HepG2 (cell line): ENCODE measurements around the gene AZU1. TPM values are rescaled to one million over a fixed set of nuclear protein-coding genes. Genes with fewer than 3 reads are reported as not detected.

ENCODE experiments used
- ATAC-seq: fragments of 200-7000 bp; cut with Tn5 transposase; 3 replicates; pipeline ENCODE4 v1.9.1; 2020; ENCODE audit warnings: mild to moderate bottlenecking, moderate library complexity
- BruUV-seq: library from RNA; stranded (reverse); fragments of 400-500 nt; replicated peaks from 2 replicates; lab custom pipeline; 2021; lab: Mats Ljungman, UMichigan
- CTCF ChIA-PET: fragments of 300-600 bp; formaldehyde crosslinking; extraction: SDS; loops from one replicate; lab custom pipeline; 2021; ENCODE audit warnings: low total read pairs, inconsistent platforms, low intra/inter-chr PET ratio; lab: Yijun Ruan, JAX
- POLR2A ChIA-PET: fragments of 350-600 bp; sonication (Branson Sonifier 250); formaldehyde crosslinking; loops from one replicate; lab custom pipeline; 2020; ENCODE audit warnings: antibody characterized with exemption, inconsistent platforms; lab: Yijun Ruan, JAX
- DNase-seq: peaks from one replicate; pipeline ENCODE4 v3.0.0-alpha.2; 2015; ENCODE audit warnings: low spot score
- FAIRE-seq: peaks from 3 replicates; lab custom pipeline; 2011; peaks lifted over from hg19 to GRCh38; lab: Jason Lieb, UNC
- H2AFZ ChIP-seq: one replicate; pipeline ENCODE4 v1.6.1; 2011; ENCODE audit warnings: low read length, inconsistent platforms
- H3K27ac ChIP-seq: fragments of 300-600 bp; 3 replicates; pipeline ENCODE4 v1.8.0; 2011; ENCODE audit warnings: mixed run types, mild to moderate bottlenecking, mixed read lengths, low read length, inconsistent platforms; ENCODE audit not compliant: insufficient read depth; ENCODE audit errors: extremely low read length
- H3K27me3 ChIP-seq, 2 experiments: fragments of 200-600 bp in 1 of 2; 2 replicates in 1 of 2; 3 replicates in 1 of 2; pipeline versions ENCODE4 v1.6.0 to v1.8.0; 2011; ENCODE audit warnings: low read length in 2 of 2, mild to moderate bottlenecking in 2 of 2, moderate library complexity in 2 of 2, inconsistent platforms in 1 of 2; ENCODE audit not compliant: insufficient read depth in 2 of 2, control insufficient read depth in 1 of 2
- H3K36me3 ChIP-seq, 2 experiments: fragments of 200-600 bp in 1 of 2; replicated peaks in 1 of 2; 2 replicates in 1 of 2; 3 replicates in 1 of 2; pipeline versions ENCODE4 v1.5.1 to v1.8.0; 2011; ENCODE audit warnings: low read length in 2 of 2, inconsistent platforms in 1 of 2; ENCODE audit not compliant: insufficient read depth in 2 of 2, control insufficient read depth in 1 of 2
- H3K4me1 ChIP-seq: 2 replicates; pipeline ENCODE4 v1.5.1; 2012; ENCODE audit warnings: low read length, inconsistent platforms; ENCODE audit not compliant: insufficient read depth
- H3K4me2 ChIP-seq: 2 replicates; pipeline ENCODE4 v1.6.0; 2011; ENCODE audit warnings: low read depth, low read length, inconsistent platforms
- H3K4me3 ChIP-seq, 3 experiments: fragments of 200-600 bp in 1 of 3; sonication (generic), shearing (Covaris generic) in 1 of 3; replicated peaks in 1 of 3; 2 replicates each; pipeline ENCODE4 v1.5.1; 2011 to 2016; ENCODE audit warnings: low read length in 3 of 3, inconsistent platforms in 2 of 3, low read depth in 2 of 3, mild to moderate bottlenecking in 2 of 3, control low read depth in 1 of 3, mixed read lengths in 1 of 3; ENCODE audit not compliant: insufficient read depth in 1 of 3
- H3K79me2 ChIP-seq: one replicate; pipeline ENCODE4 v1.6.1; 2011; ENCODE audit warnings: low read length, inconsistent platforms; ENCODE audit not compliant: insufficient read depth
- H3K9ac ChIP-seq: 2 replicates; pipeline ENCODE4 v1.6.0; 2011; ENCODE audit warnings: mild to moderate bottlenecking, low read depth, low read length, inconsistent platforms; ENCODE audit not compliant: insufficient read depth
- H3K9me3 ChIP-seq: 2 replicates; pipeline ENCODE4 v1.5.1; 2012; ENCODE audit warnings: mild to moderate bottlenecking, low read length
- H4K20me1 ChIP-seq: 2 replicates; pipeline ENCODE4 v1.6.0; 2011; ENCODE audit warnings: inconsistent platforms, mild to moderate bottlenecking, low read length, moderate library complexity; ENCODE audit not compliant: insufficient read depth
- ADNP ChIP-seq: sonication (generic); formaldehyde crosslinking; IDR thresholded peaks from 2 replicates; pipeline ENCODE4 v1.4.0; 2020; ENCODE audit warnings: missing genetic modification reagents
- AGO2 ChIP-seq: fragments of 200-400 bp; formaldehyde crosslinking; optimal IDR thresholded peaks from 2 replicates; pipeline ENCODE3; 2017; ENCODE audit warnings: mild to moderate bottlenecking, low read depth, low read length, moderate library complexity
- ARNT2 ChIP-seq: sonication (generic); formaldehyde crosslinking; IDR thresholded peaks from 2 replicates; pipeline ENCODE4 v1.8.0; 2022; ENCODE audit warnings: mild to moderate bottlenecking, low read depth, missing genetic modification reagents, moderate library complexity
- CCDC6 ChIP-seq: sonication (generic); formaldehyde crosslinking; IDR thresholded peaks from 2 replicates; pipeline ENCODE4 v1.8.1; 2022; ENCODE audit warnings: mild to moderate bottlenecking, missing genetic modification reagents, moderate library complexity
- GABPB1 ChIP-seq: IDR thresholded peaks from 2 replicates; pipeline ENCODE4 v1.6.1; 2016; ENCODE audit warnings: mild to moderate bottlenecking, missing genetic modification reagents, moderate library complexity, missing compliant biosample characterization
- MED13 ChIP-seq: sonication (generic); formaldehyde crosslinking; IDR thresholded peaks from 2 replicates; pipeline ENCODE4 v1.5.0; 2020; ENCODE audit warnings: missing genetic modification reagents
- NCOA1 ChIP-seq: sonication (generic); formaldehyde crosslinking; IDR thresholded peaks from 2 replicates; pipeline ENCODE4 v1.9.0; 2021; ENCODE audit warnings: missing genetic modification reagents
- NFE2 ChIP-seq: sonication (generic); formaldehyde crosslinking; IDR thresholded peaks from 2 replicates; pipeline ENCODE4 v1.4.0; 2020; ENCODE audit warnings: missing genetic modification reagents
- NR2F2 ChIP-seq: IDR thresholded peaks from 2 replicates; pipeline ENCODE4 v1.6.1; 2012; ENCODE audit warnings: low read depth, inconsistent platforms, borderline replicate concordance
- PCBP1 ChIP-seq: fragments of 200-400 bp; formaldehyde crosslinking; IDR thresholded peaks from 2 replicates; pipeline ENCODE4 v1.6.1; 2017; ENCODE audit warnings: mild to moderate bottlenecking, low read depth, low read length, borderline replicate concordance
- PHF8 ChIP-seq: sonication (generic); formaldehyde crosslinking; IDR thresholded peaks from 2 replicates; pipeline ENCODE4 v1.5.0; 2020; ENCODE audit warnings: missing genetic modification reagents
- POLR2A ChIP-seq, 2 experiments: IDR thresholded peaks; 2 replicates each; pipeline ENCODE4 v1.6.1; 2011; ENCODE audit warnings: low read depth in 2 of 2, low read length in 2 of 2, mild to moderate bottlenecking in 1 of 2, moderate library complexity in 1 of 2; ENCODE audit not compliant: insufficient read depth in 1 of 2
- SETDB1 ChIP-seq: sonication (generic); formaldehyde crosslinking; IDR thresholded peaks from 2 replicates; pipeline ENCODE4 v1.5.1; 2020; ENCODE audit warnings: missing genetic modification reagents, mild to moderate bottlenecking, borderline replicate concordance
- ZBTB38 ChIP-seq: sonication (generic); formaldehyde crosslinking; IDR thresholded peaks from 2 replicates; pipeline ENCODE4 v1.5.1; 2020; ENCODE audit warnings: mild to moderate bottlenecking, missing genetic modification reagents
- ZFP1 ChIP-seq: IDR thresholded peaks from 2 replicates; pipeline ENCODE4 v1.6.1; 2016
- ZFX ChIP-seq: sonication (generic); formaldehyde crosslinking; IDR thresholded peaks from 2 replicates; pipeline ENCODE4 v1.4.0; 2020; ENCODE audit warnings: mild to moderate bottlenecking, low read depth, missing genetic modification reagents, moderate library complexity
- ZNF530 ChIP-seq: sonication (generic); formaldehyde crosslinking; IDR thresholded peaks from 2 replicates; pipeline ENCODE4 v1.5.0; 2020; ENCODE audit warnings: low read depth, mild to moderate bottlenecking, missing genetic modification reagents
- ZNF777 ChIP-seq: sonication (generic); formaldehyde crosslinking; IDR thresholded peaks from 2 replicates; pipeline ENCODE4 v1.4.0; 2020; ENCODE audit warnings: missing genetic modification reagents
- WGBS: methylation state at CpG from one replicate; pipeline ENCODE4 v1.1.6; 2017; ENCODE audit warnings: low lambda C conversion rate; 5-methylcytosine and 5-hydroxymethylcytosine counted together
- in situ Hi-C: cut with HindIII; loops from 2 replicates; pipeline ENCODE4 v1.10.0; 2017; ENCODE audit warnings: low pct_unique_long_range_greater_than_20kb; ENCODE audit not compliant: extremely low pct_ligation_motif_present
- intact Hi-C: fragments of 100-400 bp; cut with micrococcal nuclease; formaldehyde crosslinking; loops from one replicate; pipeline ENCODE4 v1.10.0; 2022; ENCODE audit not compliant: unreplicated experiment
- polyA plus RNA-seq, 8 experiments: library from polyadenylated mRNA; depleted of rRNA in 3 of 8; stranded (reverse) in 7 of 8; unstranded in 1 of 8; fragments of >200 nt; fragmentation: Illumina TruSeq in 4 of 8; extraction: Trizol in 4 of 8; gene quantifications; 2 replicates each; pipeline versions ENCODE4 v1.2.1 to v1.2.3, GENCODE V29; 2011 to 2016; ENCODE audit warnings: low read depth in 4 of 8, missing spikeins in 1 of 8, mixed read lengths in 1 of 8; ENCODE audit not compliant: insufficient read depth in 1 of 8
- total RNA-seq, 5 experiments: library from RNA; depleted of rRNA; stranded (reverse); fragments of >200 nt; fragmentation: Illumina TruSeq; extraction: Trizol; gene quantifications; 2 replicates each; pipeline ENCODE4 v1.2.3, GENCODE V29; 2016; ENCODE audit warnings: low read depth in 1 of 5
- TF ChIP-seq, protein P1 (sequence below): sonication (generic); formaldehyde crosslinking; IDR thresholded peaks from 2 replicates; pipeline ENCODE4 v1.5.0; 2020; ENCODE audit warnings: mild to moderate bottlenecking, low read depth, missing genetic modification reagents, borderline replicate concordance

The AZU1 gene
- total and polyA plus RNA-seq, 2 of the 13 experiments (the other 11 are each of a cell fraction or from before 2014, with no cell fraction given): not detected

- intact Hi-C loops: no loop called here
- ChIA-PET CTCF (no interaction called here), POLR2A (interaction anchor here (2.0 kb wide), 1 partner anchor 55 kb away, joined by 4 read pairs; no protein-coding TSS in a partner anchor)
- Histone ChIP-seq H3K27me3 (no peaks in the 10 kb centered on the region; a peak in 1 of 5 replicates), H3K4me1 (peaks cover 69% of the 10 kb centered on the region), H3K27ac (peak overlapping the region; percentile 37), H3K9me3 (no peaks in the 10 kb centered on the region), H3K79me2 (peaks cover 22% of the 10 kb centered on the region), H3K4me2 (peak overlapping the region; percentile 77), H2AFZ (no peak overlapping the region), H4K20me1 (peaks cover 20% of the 10 kb centered on the region), H3K4me3 (peak overlapping the region in 1 of 3 experiments; percentile 85; a peak in 1 of 6 replicates), H3K36me3 (peaks cover under 1 to 2% of the 10 kb centered on the region in 2 experiments; a peak in 3 of 5 replicates), H3K9ac (peak overlapping the region; percentile 7; the same call in 1 of the 2 replicates)
- BruUV-seq: no TSS peak
- WGBS: 64% methylated on average over 14 of the region's 28 CpGs
- FAIRE-seq: no peak
- in situ Hi-C loops: no loop called here
- DNase-seq: no peak
- TF ChIP-seq ZBTB38 (CRISPR knock-in tag) (peak; percentile 28; the same call in 1 of the 2 replicates), ZFP1 (CRISPR knock-in tag) (no peak), ZFX (CRISPR knock-in tag) (0 out of 2 replicates have a peak, but pooled peaks have one; percentile 29), AGO2 (no peak)
- ATAC-seq: no peak
Observed at GRCh38 chr19:795073-795611, 32.5 kb upstream of the AZU1 start.

DNA sequence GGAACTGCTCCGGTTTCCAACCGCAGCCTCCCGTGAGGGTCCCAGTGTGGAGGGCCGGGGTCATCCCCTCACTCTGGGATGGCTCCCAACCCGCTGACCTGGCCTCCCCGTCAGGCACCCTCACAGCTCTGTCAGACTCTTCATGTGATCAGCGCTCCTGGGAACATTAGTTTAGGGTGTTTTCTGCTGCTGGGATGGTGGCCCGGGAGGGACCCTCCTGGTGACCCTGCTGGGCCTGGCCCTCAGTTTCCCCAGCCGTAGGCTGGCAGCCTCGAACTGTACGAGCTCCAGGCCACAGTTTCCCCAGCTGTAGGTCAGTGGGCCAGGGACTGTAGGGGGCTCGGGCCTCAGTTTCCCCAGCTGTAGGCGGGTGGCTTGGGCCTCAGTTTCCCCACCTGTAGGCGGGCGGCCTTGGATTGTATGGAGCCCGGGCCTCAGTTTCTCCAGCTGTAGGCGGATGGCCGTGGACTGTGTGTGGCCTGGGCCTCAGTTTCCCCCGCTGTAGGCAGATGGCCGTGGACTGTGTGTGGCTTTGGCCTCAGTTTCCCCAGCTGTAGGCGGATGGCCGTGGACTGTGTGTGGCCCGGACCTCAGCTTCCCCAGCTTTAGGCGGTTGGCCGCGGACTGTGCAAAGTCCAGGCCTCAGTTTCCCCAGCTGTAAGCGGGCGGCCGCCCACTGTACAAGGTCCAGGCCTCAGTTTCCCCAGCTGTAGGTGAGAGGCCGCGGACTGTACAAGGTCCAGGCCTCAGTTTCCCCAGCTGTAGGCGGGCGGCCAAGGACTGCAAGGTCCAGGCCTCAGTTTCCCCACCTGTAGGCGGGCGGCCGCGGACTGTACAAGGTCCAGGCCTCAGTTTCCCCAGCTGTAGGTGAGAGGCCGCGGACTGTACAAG lies 31.7 kb upstream of the AZU1 start:
- FAIRE-seq: no peak
- H3K36me3 ChIP-seq: peaks cover 7 to 9% of the 10 kb centered on the region in 2 experiments; a peak in 4 of 5 replicates
- peak overlapping the region; percentile 87 for H3K27ac ChIP-seq
- no TSS peak for BruUV-seq
- H2AFZ ChIP-seq: no peak overlapping the region
- no peaks in the 10 kb centered on the region; a peak in 1 of 5 replicates for H3K27me3 ChIP-seq
- peaks cover 69% of the 10 kb centered on the region for H3K4me1 ChIP-seq
- POLR2A ChIA-PET: interaction anchor here (1.6 to 2.0 kb wide), 2 partner anchors 14 to 56 kb away, joined by 4 to 10 read pairs; no protein-coding TSS in a partner anchor
- peak overlapping the region; percentile 91 for H3K9ac ChIP-seq
- intact Hi-C loops (no loop called here), in situ Hi-C loops (no loop called here)
- peaks cover 30% of the 10 kb centered on the region for H3K79me2 ChIP-seq
- peak overlapping the region; percentile 69 to 85 (median 69) for H3K4me3 ChIP-seq
- ATAC-seq: no peak
- H3K4me2 ChIP-seq: peak overlapping the region; percentile 77
- DNase-seq: no peak
- CTCF ChIA-PET: no interaction called here
- peaks cover 28% of the 10 kb centered on the region for H4K20me1 ChIP-seq
- H3K9me3 ChIP-seq: no peaks in the 10 kb centered on the region
- WGBS: 67% methylated on average over 11 of the region's 39 CpGs
- TF ChIP-seq NFE2: no peak
- TF ChIP-seq GABPB1: no peak
- TF ChIP-seq PHF8 (CRISPR knock-in tag): no peak
- no peak for TF ChIP-seq NR2F2
- TF ChIP-seq ARNT2 (CRISPR knock-in tag): no peak
- no peak for TF ChIP-seq ZNF530
- 0 out of 2 replicates have a peak, but pooled peaks have one; percentile 8 for TF ChIP-seq NCOA1
- no peak for TF ChIP-seq CCDC6 (CRISPR knock-in tag)
- peak; percentile 32; the same call in 1 of the 2 replicates for TF ChIP-seq ZNF777 (CRISPR knock-in tag)
- TF ChIP-seq SETDB1 (CRISPR knock-in tag): no peak
- TF ChIP-seq, protein P1, sequence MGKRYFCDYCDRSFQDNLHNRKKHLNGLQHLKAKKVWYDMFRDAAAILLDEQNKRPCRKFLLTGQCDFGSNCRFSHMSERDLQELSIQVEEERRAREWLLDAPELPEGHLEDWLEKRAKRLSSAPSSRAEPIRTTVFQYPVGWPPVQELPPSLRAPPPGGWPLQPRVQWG (CRISPR knock-in tag): no peak
- peak in 1 of 2 experiments; percentile 12; a peak in 1 of 4 replicates for TF ChIP-seq POLR2A (IDR thresholded peaks at IDR 0.05; ENCODE audit: insufficient read depth in 1 of 2, low read depth in 2 of 2, low read length in 2 of 2)
- no peak for TF ChIP-seq MED13
- TF ChIP-seq PCBP1: no peak
- no peak for TF ChIP-seq ADNP
